Measurements from ENCODE around the gene MEIOC. TPM values are rescaled to one million over a fixed set of nuclear protein-coding genes. Genes with fewer than 3 reads are reported as not detected.

The MEIOC gene
- total and polyA plus RNA-seq, 2 donors (not counting 1 experiment from before 2014, with no cell fraction given): 0.12 TPM; not detected in 1

DNA sequence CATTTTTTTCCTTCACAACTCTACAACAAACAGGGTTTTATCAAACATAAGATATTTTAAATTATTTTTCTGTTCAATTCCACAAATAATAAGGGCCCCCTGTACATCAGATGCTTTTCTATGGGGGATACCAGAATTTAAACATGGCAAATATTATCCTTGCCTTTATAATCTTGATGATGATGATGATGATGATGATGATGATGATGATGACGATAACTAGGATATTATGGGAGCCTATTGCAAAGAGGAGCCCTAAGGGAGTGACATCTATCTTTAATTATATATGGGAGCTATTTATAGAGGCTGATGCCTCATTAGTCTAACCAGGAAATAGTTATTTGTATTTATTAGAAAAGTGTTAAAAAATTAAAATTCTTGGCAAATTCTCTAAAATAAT, 6.8 kb downstream of the MEIOC start:
- H3K4me1 Mint-ChIP-seq: no peaks in the 10 kb centered on the region
- H3K27ac Mint-ChIP-seq: no peak overlapping the region

DNA sequence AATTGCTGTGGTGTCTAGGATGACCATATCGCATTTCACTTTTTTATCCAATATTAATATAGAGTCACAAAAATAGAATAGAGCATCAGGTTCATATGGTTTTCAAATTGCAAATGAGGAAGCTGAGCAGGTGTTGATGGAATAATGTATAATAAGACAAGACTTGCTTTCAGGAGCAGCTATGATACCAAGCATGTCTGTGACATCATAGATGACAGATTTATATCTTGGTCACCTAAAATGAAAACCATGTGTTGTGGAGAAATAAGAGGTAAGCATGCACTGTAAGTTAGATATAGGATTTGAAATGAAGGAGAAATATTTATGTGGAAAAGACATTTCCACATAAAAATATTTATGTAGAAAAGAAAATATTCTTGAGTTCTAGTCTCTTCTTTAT, 8.6 kb downstream of the MEIOC start:
- H3K4me3 ChIP-seq (ENCODE audit: control extremely low read depth in 1 of 5, extremely low read depth in 1 of 5, insufficient read depth in 1 of 5, low read depth in 2 of 5, low read length in 4 of 5): no peak overlapping the region
- POLR2A ChIA-PET: no interaction called here
- no peaks in the 10 kb centered on the region for H3K9me3 Mint-ChIP-seq (ENCODE audit: insufficient read depth)

More for the DNA sequence above, 6.8 kb downstream of the MEIOC start:
- Histone ChIP-seq H2AFZ (ENCODE audit: insufficient read depth, low read depth, low read length, poor library complexity, severe bottlenecking) (no peak overlapping the region), H3K4me1 (ENCODE audit: control insufficient read depth in 2 of 2, insufficient read depth in 2 of 2, low read length in 2 of 2) (no peaks in the 10 kb centered on the region), H3K27ac (ENCODE audit: low read length in 2 of 2) (no peak overlapping the region), H3K4me2 (replicated peaks; ENCODE audit: low read depth, low read length, poor library complexity, severe bottlenecking) (no peak overlapping the region), H4K20me1 (ENCODE audit: control insufficient read depth, insufficient read depth, low read length, poor library complexity, severe bottlenecking) (no peaks in the 10 kb centered on the region), H3K9ac (ENCODE audit: low read length) (no peak overlapping the region), H3K9me3 (ENCODE audit: control extremely low read depth in 1 of 3, control insufficient read depth in 2 of 3, insufficient read depth in 1 of 3, low read length in 2 of 3) (no peaks in the 10 kb centered on the region), H3K27me3 (replicated peaks in 1 of 4; ENCODE audit: control extremely low read depth in 1 of 4, control insufficient read depth in 3 of 4, insufficient read depth in 4 of 4, low read length in 3 of 4) (peaks cover 0 to 3% (median 0%) of the 10 kb centered on the region in 4 experiments), H3K4me3 (ENCODE audit: control extremely low read depth in 1 of 5, extremely low read depth in 1 of 5, insufficient read depth in 1 of 5, low read depth in 2 of 5, low read length in 4 of 5) (no peak overlapping the region), H3K79me2 (ENCODE audit: control insufficient read depth, insufficient read depth, low read length) (no peaks in the 10 kb centered on the region), H3K36me3 (replicated peaks in 1 of 2; ENCODE audit: control extremely low read depth in 1 of 2, control insufficient read depth in 1 of 2, extremely low read depth in 1 of 2, insufficient read depth in 2 of 2, low read length in 1 of 2) (no peaks in the 10 kb centered on the region)
- WGBS (ENCODE audit: insufficient coverage): no CpG with 5 or more reads among the region's 1 CpG
- ATAC-seq (ENCODE audit: low read depth): no peak
- no peaks in the 10 kb centered on the region for H3K9me3 Mint-ChIP-seq (ENCODE audit: insufficient read depth)
- peaks cover 6% of the 10 kb centered on the region for H3K27me3 Mint-ChIP-seq
- POLR2A ChIA-PET: no interaction called here
- CTCF ChIA-PET: no interaction called here
- TF ChIP-seq EZH2 (IDR thresholded peaks at IDR 0.05; ENCODE audit: borderline replicate concordance, insufficient read depth, low read depth, low read length, poor library complexity, severe bottlenecking): no peak
- TF ChIP-seq, protein P1, sequence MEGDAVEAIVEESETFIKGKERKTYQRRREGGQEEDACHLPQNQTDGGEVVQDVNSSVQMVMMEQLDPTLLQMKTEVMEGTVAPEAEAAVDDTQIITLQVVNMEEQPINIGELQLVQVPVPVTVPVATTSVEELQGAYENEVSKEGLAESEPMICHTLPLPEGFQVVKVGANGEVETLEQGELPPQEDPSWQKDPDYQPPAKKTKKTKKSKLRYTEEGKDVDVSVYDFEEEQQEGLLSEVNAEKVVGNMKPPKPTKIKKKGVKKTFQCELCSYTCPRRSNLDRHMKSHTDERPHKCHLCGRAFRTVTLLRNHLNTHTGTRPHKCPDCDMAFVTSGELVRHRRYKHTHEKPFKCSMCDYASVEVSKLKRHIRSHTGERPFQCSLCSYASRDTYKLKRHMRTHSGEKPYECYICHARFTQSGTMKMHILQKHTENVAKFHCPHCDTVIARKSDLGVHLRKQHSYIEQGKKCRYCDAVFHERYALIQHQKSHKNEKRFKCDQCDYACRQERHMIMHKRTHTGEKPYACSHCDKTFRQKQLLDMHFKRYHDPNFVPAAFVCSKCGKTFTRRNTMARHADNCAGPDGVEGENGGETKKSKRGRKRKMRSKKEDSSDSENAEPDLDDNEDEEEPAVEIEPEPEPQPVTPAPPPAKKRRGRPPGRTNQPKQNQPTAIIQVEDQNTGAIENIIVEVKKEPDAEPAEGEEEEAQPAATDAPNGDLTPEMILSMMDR (IDR thresholded peaks at IDR 0.05): no peak
- no peak overlapping the region for H3K4me3 Mint-ChIP-seq
- no peak for DNase-seq
- intact Hi-C loops (cut with micrococcal nuclease): no loop called here

More for the DNA sequence above, 8.6 kb downstream of the MEIOC start:
- H2AFZ ChIP-seq (ENCODE audit: insufficient read depth, low read depth, low read length, poor library complexity, severe bottlenecking): no peak overlapping the region
- H3K4me1 ChIP-seq (ENCODE audit: control insufficient read depth in 2 of 2, insufficient read depth in 2 of 2, low read length in 2 of 2): no peaks in the 10 kb centered on the region
- H3K27me3 ChIP-seq (replicated peaks in 1 of 4; ENCODE audit: control extremely low read depth in 1 of 4, control insufficient read depth in 3 of 4, insufficient read depth in 4 of 4, low read length in 3 of 4): peaks cover 0 to 3% (median 0%) of the 10 kb centered on the region in 4 experiments
- no peaks in the 10 kb centered on the region for H3K36me3 ChIP-seq (replicated peaks in 1 of 2; ENCODE audit: control extremely low read depth in 1 of 2, control insufficient read depth in 1 of 2, extremely low read depth in 1 of 2, insufficient read depth in 2 of 2, low read length in 1 of 2)
- H3K27me3 Mint-ChIP-seq: peaks cover 6% of the 10 kb centered on the region
- intact Hi-C loops (cut with micrococcal nuclease): no loop called here
- H3K4me3 Mint-ChIP-seq: no peak overlapping the region
- ATAC-seq (ENCODE audit: low read depth) (no peak), DNase-seq (no peak)
- no peaks in the 10 kb centered on the region for H3K9me3 ChIP-seq (ENCODE audit: control extremely low read depth in 1 of 3, control insufficient read depth in 2 of 3, insufficient read depth in 1 of 3, low read length in 2 of 3)
- no peak overlapping the region for H3K9ac ChIP-seq (ENCODE audit: low read length)
- TF ChIP-seq, protein P1 (IDR thresholded peaks at IDR 0.05): no peak
- no peak for TF ChIP-seq EZH2 (IDR thresholded peaks at IDR 0.05; ENCODE audit: borderline replicate concordance, insufficient read depth, low read depth, low read length, poor library complexity, severe bottlenecking)
- H3K27ac ChIP-seq (ENCODE audit: low read length in 2 of 2): no peak overlapping the region
- no peaks in the 10 kb centered on the region for H3K4me1 Mint-ChIP-seq
- H4K20me1 ChIP-seq (ENCODE audit: control insufficient read depth, insufficient read depth, low read length, poor library complexity, severe bottlenecking): no peaks in the 10 kb centered on the region
- CTCF ChIA-PET: no interaction called here
- no peak overlapping the region for H3K4me2 ChIP-seq (replicated peaks; ENCODE audit: low read depth, low read length, poor library complexity, severe bottlenecking)
- WGBS (ENCODE audit: insufficient coverage): no CpG with 5 or more reads among the region's 1 CpG
- no peaks in the 10 kb centered on the region for H3K79me2 ChIP-seq (ENCODE audit: control insufficient read depth, insufficient read depth, low read length)
- no peak overlapping the region for H3K27ac Mint-ChIP-seq

Measured in B cell (primary cell).